GM18508 (cell line): ENCODE data around the gene TRAF5.
A peak's percentile ranks its signal among the peaks of the same experiment; 100 is the strongest.
"Not testable (repeated sequence)": the region's sequence is repeated elsewhere in the genome, so short reads cannot be mapped to it uniquely, and the experiment has no call there.

Experiments
- ATAC-seq: cut with Tn5 transposase; IDR thresholded peaks from one replicate; pipeline ENCODE4 v1.9.1; 2021; ENCODE audit warnings: moderate number of reproducible peaks; ENCODE audit not compliant: insufficient read depth, unreplicated experiment

TRAF5 gene

DNA sequence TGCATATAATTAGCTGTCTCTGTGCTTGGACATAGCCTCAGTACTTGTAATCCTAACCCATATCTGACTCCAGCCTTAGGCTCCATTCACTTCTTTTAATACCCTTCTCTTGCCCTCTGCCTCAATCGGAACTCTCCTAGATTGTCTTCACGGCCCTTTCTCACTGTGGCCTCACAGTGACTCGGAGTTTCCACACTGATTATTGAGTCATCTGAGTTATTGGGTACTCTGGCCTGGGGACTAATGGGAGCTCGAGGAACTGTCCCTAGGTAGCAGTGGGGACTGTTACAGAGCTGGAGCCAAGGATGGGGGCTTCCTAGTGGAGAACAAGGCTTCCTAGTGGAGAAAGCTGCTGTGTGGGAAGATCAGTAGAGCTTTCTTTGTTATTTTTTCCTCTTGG, 17.0 kb downstream of the TRAF5 start:
- ATAC-seq, result no peak

DNA sequence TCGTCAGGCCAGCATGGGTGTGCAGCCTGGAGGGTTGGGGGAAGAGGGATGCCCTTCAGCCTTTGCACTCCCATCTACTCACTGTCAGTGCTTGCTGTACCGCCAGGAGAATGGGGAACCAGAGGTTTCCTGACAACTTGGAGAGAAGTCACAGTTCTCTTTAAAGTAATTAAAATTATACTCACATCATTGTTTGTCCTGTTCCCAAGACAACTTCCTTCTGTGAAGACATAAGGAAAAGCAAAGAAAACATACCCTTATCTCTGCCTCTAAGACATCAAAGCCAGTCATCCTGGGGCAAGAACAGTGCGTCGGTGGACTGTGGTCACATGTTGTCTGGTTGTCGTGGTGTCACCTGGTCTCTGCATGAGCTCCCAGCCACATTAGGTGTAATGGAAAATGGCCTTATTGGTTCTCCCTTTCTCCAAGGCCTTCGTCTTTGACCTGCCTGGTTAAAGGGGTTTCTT, 17.6 kb downstream of the TRAF5 start:
- ATAC-seq, result no peak

DNA sequence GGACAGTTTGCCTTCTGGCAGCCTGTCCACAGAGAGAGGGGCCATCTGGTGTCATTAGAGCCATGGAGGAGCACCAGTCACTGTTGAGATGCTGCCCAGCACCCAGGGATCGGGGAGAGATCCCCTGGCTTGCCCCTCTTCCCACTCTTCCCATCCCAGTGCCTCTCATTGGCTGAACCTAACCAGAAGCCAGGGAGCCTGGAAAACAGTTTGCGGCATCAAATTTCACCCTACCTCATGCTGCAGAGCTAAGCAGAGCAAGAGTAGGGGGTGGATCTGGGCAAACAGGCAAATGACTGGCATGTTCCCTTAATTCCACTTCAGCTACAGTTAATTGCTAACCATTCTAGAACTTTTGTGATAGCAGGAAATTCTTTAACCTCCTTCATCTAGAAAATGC, 19.1 kb downstream of the TRAF5 start:
- ATAC-seq, result no peak

DNA sequence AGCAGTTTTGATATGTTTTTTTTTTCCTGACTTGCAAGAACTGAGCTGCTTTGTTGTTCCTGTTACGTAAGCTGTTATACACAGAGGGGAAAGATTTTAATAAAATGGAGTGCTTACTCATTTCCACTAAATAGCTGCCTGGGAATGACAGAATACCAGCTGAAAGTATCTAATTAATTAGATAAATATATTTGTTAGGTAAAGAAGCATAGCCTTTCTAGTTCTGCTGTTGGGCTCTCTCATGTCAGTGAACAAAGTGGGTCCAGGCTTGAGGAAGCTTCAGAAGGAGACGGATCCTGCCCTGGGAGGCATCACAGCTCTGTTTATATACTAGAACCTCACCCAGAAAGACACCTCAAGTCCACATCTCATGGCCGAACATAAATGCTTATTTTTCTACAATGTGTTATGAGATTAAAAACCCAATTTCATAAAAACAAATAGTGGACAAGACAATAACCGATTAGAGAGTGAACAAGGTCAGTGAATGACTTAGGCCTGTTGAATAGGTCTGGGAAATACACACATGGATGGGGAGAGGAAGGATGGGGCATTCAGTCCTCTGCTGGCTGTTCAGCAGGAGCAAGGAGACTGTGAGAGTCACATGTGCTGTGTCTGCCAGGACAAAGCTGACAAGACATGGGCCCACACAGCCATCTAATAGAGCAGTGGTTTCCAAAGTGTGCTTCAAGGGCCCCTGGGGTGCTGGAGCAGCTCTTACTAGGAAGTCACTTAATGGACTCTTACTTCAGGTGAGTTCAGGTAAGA, 20.6 kb downstream of the TRAF5 start:
- no peak for ATAC-seq

DNA sequence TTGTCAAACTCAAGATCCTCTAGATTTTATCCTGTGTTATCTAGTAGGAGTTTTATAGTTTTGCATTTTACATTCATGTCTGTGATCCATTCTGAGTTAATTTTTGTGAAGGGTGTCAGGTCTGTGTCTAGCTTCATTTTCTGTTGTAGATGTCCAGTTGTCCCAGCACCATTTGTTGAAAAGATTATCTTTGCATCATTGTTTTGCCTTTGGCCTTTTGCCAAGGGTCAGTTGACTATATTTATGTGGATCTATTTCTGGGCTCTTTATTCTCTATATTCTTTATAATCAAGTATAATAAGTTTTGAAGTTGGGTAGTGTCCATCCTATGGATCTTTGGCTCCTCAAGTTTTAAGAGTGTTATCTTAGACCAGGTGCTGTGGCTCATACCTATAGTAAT, 21.9 kb downstream of the TRAF5 start:
- no peak for ATAC-seq

DNA sequence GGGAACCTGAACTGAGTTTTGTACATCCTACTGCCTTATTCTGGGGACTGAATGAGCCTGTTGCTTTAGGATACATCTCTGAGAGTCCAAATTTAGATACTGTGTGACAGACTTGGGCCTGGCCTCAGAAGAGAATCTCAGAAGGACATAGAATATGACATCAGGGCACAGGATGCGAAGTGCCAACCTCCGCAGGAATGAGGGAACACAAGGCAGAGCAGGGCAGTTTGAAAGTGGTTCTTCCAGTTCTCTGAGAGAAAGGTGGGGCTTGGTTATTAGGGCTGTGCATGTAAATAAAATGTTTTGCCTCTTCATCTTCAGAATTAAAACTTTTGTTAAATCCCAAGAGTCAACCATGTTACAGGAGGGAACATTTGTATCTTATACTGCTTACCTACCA, 23.1 kb downstream of the TRAF5 start:
- no peak for ATAC-seq

DNA sequence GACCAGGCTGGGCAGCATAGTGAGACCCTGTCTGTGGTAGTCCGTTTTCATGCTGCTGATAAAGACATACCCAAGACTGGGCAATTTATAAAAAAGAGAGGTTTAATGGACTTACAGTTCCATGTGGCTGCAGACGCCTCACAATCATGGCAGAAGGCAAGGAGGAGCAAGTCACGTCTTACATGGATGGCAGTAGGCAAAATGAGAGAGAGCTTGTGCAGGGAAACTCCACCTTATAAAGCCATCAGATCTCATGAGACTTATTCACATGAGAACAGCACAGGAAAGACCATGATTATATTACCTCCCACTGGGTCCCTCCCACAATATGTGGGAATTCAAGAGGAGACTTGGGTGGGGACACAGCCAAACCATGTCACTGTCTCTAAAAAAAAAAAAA, 25.4 kb downstream of the TRAF5 start:
- ATAC-seq, result not testable (repeated sequence)

DNA sequence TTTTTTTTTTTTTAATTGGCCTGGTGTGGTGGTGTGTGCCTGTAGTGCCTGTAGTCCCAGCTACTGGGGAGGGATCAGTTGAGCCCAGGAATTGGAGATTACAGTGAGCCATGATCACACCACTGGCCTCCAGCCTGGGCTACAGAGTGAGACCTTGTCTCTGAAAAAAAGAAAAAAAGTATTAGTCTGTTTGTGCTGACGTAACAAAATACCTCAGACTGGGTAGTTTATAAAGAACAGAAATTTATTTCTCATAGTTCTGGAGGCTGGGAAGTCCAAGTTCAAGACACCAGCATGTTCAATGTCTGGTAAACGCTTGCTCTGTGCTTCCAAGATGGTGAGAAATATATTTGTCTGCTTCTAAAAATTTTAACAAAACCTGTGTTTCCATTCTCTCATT, 25.8 kb downstream of the TRAF5 start:
- ATAC-seq, result no peak

DNA sequence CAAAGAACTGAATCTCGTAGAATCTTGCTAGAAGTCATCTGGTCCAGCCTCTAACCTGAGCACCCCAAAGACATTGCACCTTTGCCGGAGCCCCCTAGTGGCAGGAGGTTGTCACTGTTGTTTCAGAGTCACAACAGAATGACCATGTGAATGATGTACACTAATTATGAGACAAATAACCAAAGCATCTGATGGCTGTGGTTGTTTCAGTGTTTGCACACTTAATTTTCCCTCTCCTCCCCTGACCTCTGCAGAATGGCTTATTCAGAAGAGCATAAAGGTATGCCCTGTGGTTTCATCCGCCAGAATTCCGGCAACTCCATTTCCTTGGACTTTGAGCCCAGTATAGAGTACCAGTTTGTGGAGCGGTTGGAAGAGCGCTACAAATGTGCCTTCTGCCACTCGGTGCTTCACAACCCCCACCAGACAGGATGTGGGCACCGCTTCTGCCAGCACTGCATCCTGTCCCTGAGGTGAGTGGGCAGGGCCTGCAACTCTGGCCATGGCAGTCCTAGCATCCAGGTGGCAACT, 26.4 kb downstream of the TRAF5 start:
- peak; percentile 76 for ATAC-seq

DNA sequence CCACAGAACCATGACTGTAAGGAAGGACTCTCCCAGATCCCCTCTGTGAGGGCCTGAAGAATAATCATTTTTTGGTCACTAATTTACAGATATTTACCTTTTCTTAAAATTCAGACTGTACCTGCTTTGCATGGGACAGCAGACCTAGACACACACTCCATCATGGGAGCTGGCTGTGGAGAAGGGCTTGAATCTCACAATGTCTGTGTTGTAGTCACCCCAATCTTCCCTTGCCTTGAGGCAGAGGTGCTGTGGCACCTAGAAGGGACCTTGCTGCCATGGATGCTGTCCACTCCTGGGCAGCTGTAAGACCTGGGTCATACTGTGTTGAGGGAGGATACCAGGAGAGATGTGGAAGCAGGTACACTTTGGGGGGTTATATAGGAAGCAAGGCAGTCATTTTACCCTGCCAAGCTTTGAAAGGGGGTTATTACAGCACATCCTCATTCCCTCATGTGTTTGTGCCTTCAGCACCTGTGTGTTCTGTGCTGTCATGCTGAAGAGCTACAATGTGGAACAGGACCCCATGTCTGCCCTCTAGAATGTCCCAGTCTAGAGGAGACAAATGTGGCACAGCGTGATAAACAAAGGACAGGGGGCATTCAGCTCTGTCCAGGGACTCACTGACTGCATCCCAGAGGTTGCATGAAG, 27.1 kb downstream of the TRAF5 start:
- no peak for ATAC-seq

DNA sequence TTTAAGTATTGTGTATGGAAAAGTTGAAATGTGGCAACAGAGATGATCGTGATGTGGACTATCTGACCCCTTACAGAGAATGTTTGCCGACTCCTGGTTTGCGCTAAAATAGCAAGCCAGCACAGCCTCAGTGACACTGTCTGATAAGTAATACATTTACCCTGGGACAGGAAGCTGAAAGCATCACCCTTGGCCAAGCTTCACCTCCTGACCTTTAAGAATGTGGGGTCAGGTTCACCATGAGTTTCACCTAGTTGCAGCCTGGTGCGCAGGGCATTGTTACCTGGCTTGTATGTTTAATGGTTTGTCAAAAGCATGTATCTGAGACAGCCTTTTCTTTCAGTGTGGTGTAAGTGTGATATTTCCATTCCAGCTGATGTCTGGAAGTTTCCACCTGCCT, 29.2 kb downstream of the TRAF5 start:
- no peak for ATAC-seq

DNA sequence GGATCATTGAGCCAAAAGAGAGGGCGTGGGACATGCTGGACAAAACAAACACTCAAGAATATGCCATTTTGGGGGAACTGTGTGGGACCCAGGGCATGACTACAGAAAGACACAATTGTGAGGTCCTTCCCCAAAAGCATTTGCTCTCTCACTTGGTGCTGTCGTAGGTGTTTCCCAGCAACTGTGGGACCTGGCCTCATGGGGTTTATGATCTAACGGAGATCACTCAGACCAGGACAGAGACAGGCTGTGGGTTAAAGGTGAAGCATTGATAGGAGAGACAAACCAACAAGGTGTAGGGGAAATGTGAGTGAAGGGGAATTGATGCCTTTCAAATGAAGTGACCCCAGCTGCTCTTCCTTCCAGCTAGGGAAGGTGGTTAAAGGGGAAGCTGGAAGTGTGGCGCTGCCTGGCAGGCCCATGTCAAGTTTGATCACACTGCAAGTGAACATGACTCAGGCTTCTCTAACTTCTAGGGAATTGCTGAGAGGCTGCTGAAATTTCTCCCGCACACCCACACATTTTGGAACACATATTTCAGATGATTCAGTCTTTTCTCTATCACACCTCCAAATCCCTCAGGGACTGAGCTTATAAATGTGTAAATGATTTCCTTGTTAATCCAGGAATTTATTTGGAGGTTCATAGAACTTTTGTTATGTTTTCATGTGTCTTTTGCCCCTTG, 30.2 kb downstream of the TRAF5 start:
- no peak for ATAC-seq

DNA sequence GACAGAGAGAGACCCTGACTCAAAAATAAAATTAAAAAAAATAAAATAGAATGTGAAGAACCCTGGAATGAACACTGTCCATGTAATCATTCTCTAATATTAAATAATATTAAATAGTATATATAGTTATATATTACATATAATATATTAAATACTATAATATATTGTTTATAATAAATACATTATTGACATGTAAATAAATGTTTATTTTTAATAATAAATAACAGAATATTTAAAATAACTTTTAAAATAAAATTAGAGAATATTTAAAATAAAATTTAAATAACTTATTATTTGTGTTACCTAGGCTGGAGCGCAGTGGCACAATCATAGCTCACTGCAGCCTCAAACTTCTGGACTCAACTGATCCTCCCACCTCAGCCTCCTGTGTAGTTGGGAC, 32.1 kb downstream of the TRAF5 start:
- ATAC-seq, result no peak

DNA sequence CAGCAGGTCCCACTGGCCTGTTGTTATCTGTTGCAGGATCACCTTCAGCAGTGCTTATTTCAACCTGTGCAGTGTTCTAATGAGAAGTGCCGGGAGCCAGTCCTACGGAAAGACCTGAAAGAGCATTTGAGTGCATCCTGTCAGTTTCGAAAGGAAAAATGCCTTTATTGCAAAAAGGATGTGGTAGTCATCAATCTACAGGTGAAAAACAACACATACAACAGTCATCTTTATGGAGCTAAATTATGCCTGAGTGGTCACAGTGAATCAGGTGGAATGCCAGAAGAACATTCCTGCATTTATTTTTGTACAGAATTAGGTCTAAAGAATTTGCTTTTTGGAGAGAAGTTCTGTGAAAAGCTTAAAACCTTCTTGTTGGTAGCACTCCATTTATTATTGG, 33.2 kb downstream of the TRAF5 start:
- no peak for ATAC-seq

DNA sequence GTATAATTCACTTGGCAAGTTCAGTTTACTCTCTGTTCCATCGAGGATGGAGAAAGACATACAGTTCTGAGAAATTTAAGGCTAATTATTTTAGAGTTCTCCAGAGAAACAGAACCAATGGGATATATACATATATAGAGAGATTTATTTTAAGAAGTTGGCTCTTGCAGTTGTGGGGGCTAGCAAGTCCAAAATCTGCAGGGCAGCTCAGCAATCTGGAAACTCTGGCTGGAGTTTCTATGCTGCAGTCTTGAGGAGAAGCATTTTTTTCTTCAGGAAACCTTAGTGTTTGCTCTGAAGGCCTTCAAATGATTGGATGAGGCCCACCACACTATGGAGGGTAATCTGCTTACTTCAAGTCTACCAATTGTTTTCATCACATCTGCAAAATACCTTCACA, 34.6 kb downstream of the TRAF5 start:
- no peak for ATAC-seq

DNA sequence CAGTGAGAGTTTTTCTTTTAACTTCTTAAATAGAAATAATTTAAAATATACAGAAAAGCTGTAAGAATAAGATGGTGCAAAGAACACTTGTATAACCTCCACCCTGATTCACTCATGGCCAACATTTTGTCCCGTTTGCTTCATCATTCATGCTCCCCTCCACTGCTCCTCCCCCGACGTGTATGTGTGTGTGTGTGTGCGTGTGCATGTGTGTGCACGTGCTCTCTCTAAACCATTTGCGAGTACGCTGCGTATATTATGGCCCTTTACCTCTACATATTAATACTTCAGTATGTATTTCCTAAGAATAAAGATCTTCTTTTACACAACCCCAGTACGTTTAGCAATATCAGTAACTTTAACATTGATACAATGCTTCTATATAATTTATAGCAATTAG, 43.0 kb downstream of the TRAF5 start:
- ATAC-seq, result no peak

DNA sequence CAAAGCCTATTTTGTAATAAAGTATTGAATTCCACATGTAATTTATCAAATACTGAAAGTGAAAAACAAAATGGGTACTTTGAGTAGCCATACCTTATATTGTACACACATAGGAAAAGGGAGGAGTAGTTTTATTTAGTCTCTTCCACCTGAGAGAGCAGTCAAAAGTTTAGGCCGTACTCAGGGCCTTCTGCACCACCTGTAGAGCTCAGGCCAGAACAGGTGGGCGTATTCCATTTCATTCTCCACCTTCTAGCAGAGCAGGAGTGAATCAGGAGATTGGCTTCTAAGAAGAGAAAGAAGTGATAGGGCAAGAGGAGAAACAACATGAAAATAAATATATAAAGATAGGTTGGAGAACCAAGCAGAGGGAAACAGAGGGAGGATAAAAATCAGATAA, 44.0 kb downstream of the TRAF5 start:
- no peak for ATAC-seq

DNA sequence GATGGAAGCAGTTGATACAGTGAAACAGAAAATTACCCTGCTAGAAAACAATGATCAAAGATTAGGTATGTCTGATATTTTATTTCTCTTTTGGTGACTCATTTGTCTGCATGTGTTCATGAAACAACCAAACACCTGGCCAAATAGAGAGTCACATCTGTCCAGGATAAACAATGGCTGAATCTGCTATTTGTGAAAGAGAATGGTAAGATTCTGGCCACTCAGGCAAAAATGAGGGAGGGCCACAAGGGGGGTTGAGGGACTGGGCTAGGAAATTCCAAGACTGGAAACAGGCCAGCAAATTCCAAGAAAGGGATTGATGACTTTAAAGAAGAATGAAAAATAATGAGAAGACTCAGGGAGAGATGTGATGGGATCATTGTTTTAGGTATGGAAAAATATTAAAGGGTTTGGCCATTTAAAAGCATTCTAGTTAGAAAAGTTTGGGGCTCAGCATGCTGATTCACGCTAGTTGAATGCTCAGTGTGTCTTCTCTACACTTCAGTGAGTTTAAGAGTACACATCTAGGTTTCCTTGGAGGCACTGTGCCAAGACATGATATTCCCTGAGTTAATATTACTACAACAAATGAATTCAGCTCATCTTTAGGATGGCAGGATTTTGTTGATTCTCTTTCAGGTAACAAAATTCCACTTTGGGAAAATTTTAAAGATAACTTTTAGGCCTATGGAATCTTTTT, 44.9 kb downstream of the TRAF5 start:
- ATAC-seq, result no peak

DNA sequence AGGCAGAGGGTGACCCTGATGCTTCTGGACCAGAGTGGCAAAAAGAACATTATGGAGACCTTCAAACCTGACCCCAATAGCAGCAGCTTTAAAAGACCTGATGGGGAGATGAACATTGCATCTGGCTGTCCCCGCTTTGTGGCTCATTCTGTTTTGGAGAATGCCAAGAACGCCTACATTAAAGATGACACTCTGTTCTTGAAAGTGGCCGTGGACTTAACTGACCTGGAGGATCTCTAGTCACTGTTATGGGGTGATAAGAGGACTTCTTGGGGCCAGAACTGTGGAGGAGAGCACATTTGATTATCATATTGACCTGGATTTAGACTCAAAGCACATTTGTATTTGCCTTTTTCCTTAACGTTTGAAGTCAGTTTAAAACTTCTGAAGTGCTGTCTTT, 45.8 kb downstream of the TRAF5 start:
- ATAC-seq, result no peak

DNA sequence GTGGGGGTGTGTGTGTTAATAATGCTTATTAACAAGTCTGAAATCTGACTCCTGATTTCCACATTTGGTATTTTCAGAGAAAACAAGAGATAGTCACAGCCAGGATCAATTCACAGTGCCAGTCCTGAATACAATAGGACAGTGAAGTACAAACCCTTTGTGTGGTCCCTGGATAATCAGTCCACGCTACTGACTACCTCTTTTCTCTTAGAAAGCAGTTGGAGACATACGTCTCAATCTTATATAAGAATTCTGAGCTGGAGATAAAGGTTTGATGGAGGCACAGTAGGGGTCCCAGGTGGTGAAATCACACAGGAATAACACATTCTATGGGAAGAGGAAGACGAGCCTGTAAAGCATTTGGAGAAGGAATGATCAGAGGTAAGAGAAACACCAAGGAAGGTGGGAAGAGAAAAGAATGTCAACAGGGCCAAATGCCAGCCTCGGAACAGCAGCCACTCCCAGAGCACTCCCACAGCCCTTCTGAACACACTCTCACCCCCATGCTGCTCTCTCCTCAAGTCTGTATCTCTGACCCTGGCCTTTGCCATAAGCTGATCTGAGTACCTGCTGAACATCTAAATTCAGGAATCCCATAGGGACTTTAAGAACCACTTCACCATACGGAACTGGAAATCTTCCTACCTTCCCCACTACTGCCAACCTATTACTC, 48.6 kb downstream of the TRAF5 start:
- no peak for ATAC-seq
